Activated CD8-positive, alpha-beta T cell treated with anti-CD3 and anti-CD28 coated beads for 36 hours (primary cell): ENCODE results near the gene NIFK. TPM values are rescaled to one million over a fixed set of nuclear protein-coding genes. Genes with fewer than 3 reads are reported as not detected.

ENCODE experiments used
- ATAC-seq: fragments of 200-7000 bp; cut with Tn5 transposase; one replicate; pipeline ENCODE4 v1.10.0; 2021; ENCODE audit warnings: mild to moderate bottlenecking, moderate library complexity
- CTCF ChIA-PET: fragments of 350-600 bp; sonication (Branson Sonifier 250); formaldehyde crosslinking; loops from one replicate; lab custom pipeline; 2021; ENCODE audit warnings: antibody characterized with exemption; lab: Charles Lee
- POLR2A ChIA-PET: fragments of 350-600 bp; sonication (Branson Sonifier 250); formaldehyde crosslinking; loops from one replicate; lab custom pipeline; 2021; ENCODE audit warnings: antibody characterized with exemption; lab: Charles Lee
- DNase-seq: peaks from one replicate; pipeline ENCODE4 v3.0.0-alpha.2; 2020
- H3K27ac Mint-ChIP-seq: one replicate; pipeline ENCODE4 v1.8.0; 2021; ENCODE audit warnings: mild to moderate bottlenecking, mixed read lengths
- H3K27me3 Mint-ChIP-seq: one replicate; pipeline ENCODE4 v1.8.0; 2021; ENCODE audit warnings: mixed read lengths
- H3K36me3 Mint-ChIP-seq: one replicate; pipeline ENCODE4 v1.8.0; 2021; ENCODE audit warnings: low read depth, mixed read lengths
- H3K4me1 Mint-ChIP-seq: one replicate; pipeline ENCODE4 v1.8.0; 2021; ENCODE audit warnings: low read depth, mixed read lengths
- H3K4me3 Mint-ChIP-seq: one replicate; pipeline ENCODE4 v1.8.0; 2021; ENCODE audit warnings: mild to moderate bottlenecking, moderate library complexity, mixed read lengths
- H3K9me3 Mint-ChIP-seq: one replicate; pipeline ENCODE4 v1.8.0; 2021; ENCODE audit warnings: mixed read lengths
- intact Hi-C: fragments of 100-400 bp; cut with micrococcal nuclease; formaldehyde crosslinking; loops from one replicate; pipeline ENCODE4 v1.10.0; 2022
- total RNA-seq, 2 experiments: library from RNA; stranded (reverse); gene quantifications; one replicate each; pipeline ENCODE4 v1.2.3, GENCODE V29; 2021
- TF ChIP-seq, protein P1 (sequence below): fragments of 200-600 bp; IDR thresholded peaks from one replicate; pipeline ENCODE4 v1.8.0; 2022; ENCODE audit warnings: antibody characterized with exemption, mild to moderate bottlenecking

The NIFK gene
- total RNA-seq, 2 experiments from 2014 or later = 115 to 134 TPM

DNA sequence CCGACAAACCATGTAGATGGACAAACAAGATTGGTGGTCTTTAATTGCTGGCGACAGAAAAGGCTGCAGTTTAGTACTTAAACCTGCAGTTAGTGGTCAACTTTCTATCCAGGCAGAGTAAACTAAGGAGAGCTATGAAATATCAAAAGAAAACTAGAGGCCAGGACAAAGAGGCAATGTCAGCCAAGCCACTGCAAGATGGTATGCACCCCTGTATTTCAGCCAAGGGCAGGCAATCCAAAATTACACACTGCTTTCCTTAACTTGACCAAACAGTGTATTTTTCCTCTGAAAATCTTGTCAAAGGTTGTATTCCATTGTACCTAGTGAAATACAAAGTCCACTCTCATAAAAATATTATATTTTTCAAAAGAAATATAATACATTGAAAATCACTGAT lies 9.3 kb downstream of the NIFK start:
- H3K27me3 Mint-ChIP-seq = no peaks in the 10 kb centered on the region
- no peak overlapping the region for H3K4me3 Mint-ChIP-seq
- TF ChIP-seq, protein P1, sequence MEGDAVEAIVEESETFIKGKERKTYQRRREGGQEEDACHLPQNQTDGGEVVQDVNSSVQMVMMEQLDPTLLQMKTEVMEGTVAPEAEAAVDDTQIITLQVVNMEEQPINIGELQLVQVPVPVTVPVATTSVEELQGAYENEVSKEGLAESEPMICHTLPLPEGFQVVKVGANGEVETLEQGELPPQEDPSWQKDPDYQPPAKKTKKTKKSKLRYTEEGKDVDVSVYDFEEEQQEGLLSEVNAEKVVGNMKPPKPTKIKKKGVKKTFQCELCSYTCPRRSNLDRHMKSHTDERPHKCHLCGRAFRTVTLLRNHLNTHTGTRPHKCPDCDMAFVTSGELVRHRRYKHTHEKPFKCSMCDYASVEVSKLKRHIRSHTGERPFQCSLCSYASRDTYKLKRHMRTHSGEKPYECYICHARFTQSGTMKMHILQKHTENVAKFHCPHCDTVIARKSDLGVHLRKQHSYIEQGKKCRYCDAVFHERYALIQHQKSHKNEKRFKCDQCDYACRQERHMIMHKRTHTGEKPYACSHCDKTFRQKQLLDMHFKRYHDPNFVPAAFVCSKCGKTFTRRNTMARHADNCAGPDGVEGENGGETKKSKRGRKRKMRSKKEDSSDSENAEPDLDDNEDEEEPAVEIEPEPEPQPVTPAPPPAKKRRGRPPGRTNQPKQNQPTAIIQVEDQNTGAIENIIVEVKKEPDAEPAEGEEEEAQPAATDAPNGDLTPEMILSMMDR = no peak
- peaks cover 39% of the 10 kb centered on the region for H3K4me1 Mint-ChIP-seq
- peak overlapping the region; percentile 85 for H3K27ac Mint-ChIP-seq
- DNase-seq (no peak), ATAC-seq (no peak)
- peaks cover 45% of the 10 kb centered on the region for H3K36me3 Mint-ChIP-seq
- intact Hi-C loops = no loop called here
- ChIA-PET CTCF (interaction anchor here (0.6 to 2.7 kb wide), 3 partner anchors 9 to 132 kb away, joined by 3 to 7 read pairs (median 6); no protein-coding TSS in a partner anchor), POLR2A (interaction anchor here (1.3 to 1.8 kb wide), 3 partner anchors 9 to 196 kb away, joined by 4 to 7 read pairs (median 6); partner anchors contain the start of genes NIFK and RNU4ATAC)
- no peaks in the 10 kb centered on the region for H3K9me3 Mint-ChIP-seq

DNA sequence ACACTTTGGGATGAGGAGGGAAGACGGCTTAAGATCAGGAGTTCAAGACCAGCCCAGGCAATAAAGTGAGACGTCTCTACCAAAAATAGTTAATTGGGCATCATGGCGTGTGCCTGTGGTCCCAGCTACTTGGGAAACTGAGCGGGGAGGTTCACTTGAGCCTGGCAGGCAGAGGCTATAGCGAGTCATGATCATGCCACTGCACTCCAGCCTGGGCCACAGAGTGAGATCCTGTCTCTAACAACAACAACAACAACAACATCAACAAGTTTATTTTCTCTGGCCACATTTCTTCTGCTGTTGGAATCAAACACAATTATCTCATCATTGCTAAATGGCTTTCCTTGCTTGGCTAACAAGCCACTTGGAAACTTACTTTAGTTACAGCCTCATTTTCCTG lies 13.4 kb downstream of the NIFK start:
- H3K36me3 Mint-ChIP-seq = peaks cover 13% of the 10 kb centered on the region
- ChIA-PET CTCF (interaction anchor here (0.6 kb wide), 1 partner anchor 8 kb away, joined by 3 read pairs; no protein-coding TSS in a partner anchor), POLR2A (interaction anchor here (0.8 to 1.6 kb wide), 2 partner anchors 11 to 192 kb away, joined by 3 to 5 read pairs; no protein-coding TSS in a partner anchor)
- ATAC-seq (no peak), DNase-seq (no peak)
- no peak overlapping the region for H3K4me3 Mint-ChIP-seq
- no peaks in the 10 kb centered on the region for H3K9me3 Mint-ChIP-seq
- TF ChIP-seq, protein P1 = no peak
- H3K27ac Mint-ChIP-seq = no peak overlapping the region
- intact Hi-C loops = no loop called here
- no peaks in the 10 kb centered on the region for H3K27me3 Mint-ChIP-seq
- H3K4me1 Mint-ChIP-seq = peaks cover 21% of the 10 kb centered on the region

DNA sequence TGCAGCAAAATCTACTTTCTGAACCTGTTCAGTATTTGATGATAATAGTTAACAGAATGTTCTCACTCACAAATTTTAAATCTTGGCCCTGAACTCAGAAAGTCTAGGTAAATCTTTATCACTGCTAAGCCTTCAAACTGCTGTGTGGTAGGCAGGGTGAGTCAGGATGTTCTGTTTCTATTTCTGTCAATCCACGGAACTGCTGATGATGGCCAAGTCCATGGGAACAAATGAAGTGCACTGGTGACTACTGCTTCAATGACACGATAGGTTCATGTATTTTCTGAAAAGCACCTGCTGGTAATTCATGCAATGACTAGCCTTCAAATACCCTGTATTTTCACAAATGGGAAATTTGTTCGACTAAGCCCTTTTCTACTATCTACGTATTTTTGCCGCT lies 14.2 kb downstream of the NIFK start:
- TF ChIP-seq, protein P1 = no peak
- CTCF ChIA-PET = interaction anchor here (1.0 kb wide), 1 partner anchor 320 kb away, joined by 4 read pairs; no protein-coding TSS in a partner anchor
- ATAC-seq (peak; percentile 87), DNase-seq (peak; percentile 46)
- Mint-ChIP-seq H3K4me3 (no peak overlapping the region), H3K27ac (peak overlapping the region; percentile 21), H3K4me1 (peaks cover 17% of the 10 kb centered on the region), H3K36me3 (peaks cover 5% of the 10 kb centered on the region), H3K27me3 (no peaks in the 10 kb centered on the region), H3K9me3 (no peaks in the 10 kb centered on the region)
- intact Hi-C loops = no loop called here
- POLR2A ChIA-PET = interaction anchor here (2.1 kb wide), 1 partner anchor 191 kb away, joined by 11 read pairs; the partner anchor contains the start of gene RNU4ATAC

DNA sequence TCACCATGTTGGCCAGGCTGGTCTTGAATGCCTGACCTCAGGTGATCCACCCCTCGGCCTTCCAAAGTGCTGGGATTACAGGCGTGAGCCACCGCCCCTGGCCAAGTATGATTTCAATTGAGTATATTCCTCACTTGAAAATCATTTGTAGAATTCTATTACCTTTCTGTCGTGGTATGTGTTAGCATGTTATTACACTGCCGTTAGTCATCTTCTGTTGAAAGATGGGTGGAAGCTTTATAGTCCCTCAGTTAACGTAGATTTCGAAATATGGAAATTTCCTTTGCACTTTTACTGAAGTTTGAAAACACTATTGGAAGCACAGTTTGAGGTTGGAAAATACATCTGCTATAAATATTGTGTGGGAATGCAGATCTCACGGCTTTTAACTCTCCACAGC lies 14.7 kb downstream of the NIFK start:
- H3K36me3 Mint-ChIP-seq = peaks cover 1% of the 10 kb centered on the region
- CTCF ChIA-PET = interaction anchor here (1.0 kb wide), 1 partner anchor 319 kb away, joined by 4 read pairs; no protein-coding TSS in a partner anchor
- peak overlapping the region; percentile 21 for H3K27ac Mint-ChIP-seq
- no peak overlapping the region for H3K4me3 Mint-ChIP-seq
- POLR2A ChIA-PET = interaction anchor here (2.1 kb wide), 1 partner anchor 191 kb away, joined by 11 read pairs; the partner anchor contains the start of gene RNU4ATAC
- ATAC-seq (no peak), DNase-seq (no peak)
- no peaks in the 10 kb centered on the region for H3K27me3 Mint-ChIP-seq
- peaks cover 17% of the 10 kb centered on the region for H3K4me1 Mint-ChIP-seq
- TF ChIP-seq, protein P1 = no peak
- no peaks in the 10 kb centered on the region for H3K9me3 Mint-ChIP-seq
- intact Hi-C loops = no loop called here

DNA sequence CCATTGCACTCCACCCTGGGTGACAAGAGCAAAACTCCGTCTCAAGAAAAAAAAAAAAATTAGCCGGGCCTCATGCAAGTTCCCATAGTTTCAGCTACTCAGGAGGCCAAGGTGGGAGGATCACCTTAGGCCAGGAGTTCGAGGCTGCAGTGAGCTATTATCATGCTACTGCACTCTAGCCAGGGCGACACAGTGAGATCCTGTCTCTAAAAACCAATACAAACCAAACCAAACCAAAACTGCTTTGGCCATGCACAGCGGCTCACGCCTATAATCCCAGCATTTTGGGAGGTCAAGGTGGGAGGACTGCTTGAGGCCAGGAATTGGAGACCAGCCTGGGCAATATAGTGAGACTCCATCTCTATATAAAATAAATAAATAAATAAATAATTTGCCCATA lies 19.1 kb downstream of the NIFK start:
- H3K27me3 Mint-ChIP-seq = no peaks in the 10 kb centered on the region
- H3K9me3 Mint-ChIP-seq = no peaks in the 10 kb centered on the region
- H3K27ac Mint-ChIP-seq = no peak overlapping the region
- DNase-seq (no peak), ATAC-seq (no peak)
- TF ChIP-seq, protein P1 = no peak
- H3K4me3 Mint-ChIP-seq = no peak overlapping the region
- H3K36me3 Mint-ChIP-seq = no peaks in the 10 kb centered on the region
- intact Hi-C loops = loop anchor here (5.0 to 10.0 kb wide), 3 partner anchors 65 to 185 kb away; partner anchors contain the start of gene RNU4ATAC
- peaks cover 7% of the 10 kb centered on the region for H3K4me1 Mint-ChIP-seq
- POLR2A ChIA-PET = interaction anchor here (0.6 to 2.8 kb wide), 3 partner anchors 186 to 241 kb away, joined by 3 to 8 read pairs (median 4); partner anchors contain the start of gene RNU4ATAC
- CTCF ChIA-PET = interaction anchor here (1.1 to 2.4 kb wide), 4 partner anchors 67 to 320 kb away, joined by 3 to 12 read pairs (median 4); no protein-coding TSS in a partner anchor
